GM12878 (cell line): ENCODE results near the gene CFAP58. TPM values are rescaled to one million over a fixed set of nuclear protein-coding genes. Genes with fewer than 3 reads are reported as not detected.

Experiments used
- ATAC-seq: fragments of 200-7000 bp; cut with Tn5 transposase; 3 replicates; pipeline ENCODE4 v1.9.1; 2020; ENCODE audit warnings: mild to moderate bottlenecking, moderate library complexity
- BruUV-seq: library from RNA; stranded (reverse); fragments of 400-500 nt; replicated peaks from 2 replicates; lab custom pipeline; 2021; lab: Mats Ljungman, UMichigan
- CTCF ChIA-PET: fragments of 300-600 bp; sonication (Branson Sonifier 250); formaldehyde crosslinking; extraction: SDS; loops from one replicate; lab custom pipeline; 2021; ENCODE audit warnings: inconsistent platforms; lab: Yijun Ruan, JAX
- POLR2A ChIA-PET: fragments of 350-600 bp; formaldehyde crosslinking; extraction: SDS; loops from one replicate; lab custom pipeline; 2021; ENCODE audit warnings: inconsistent platforms; lab: Charles Lee
- RAD21 ChIA-PET: fragments of 300-600 bp; sonication (Branson Sonifier 250); formaldehyde crosslinking; loops from one replicate; lab custom pipeline; 2023; ENCODE audit warnings: antibody characterized with exemption; ENCODE audit not compliant: unreplicated experiment; lab: Charles Lee
- SMC1A ChIA-PET: fragments of 300-600 bp; sonication (Branson Sonifier 250); formaldehyde crosslinking; loops from one replicate; lab custom pipeline; 2023; ENCODE audit not compliant: unreplicated experiment, uncharacterized antibody; lab: Charles Lee
- DNase-seq: peaks from one replicate; pipeline ENCODE4 v3.0.0-alpha.2; 2011; ENCODE audit warnings: low read depth, low spot score
- FAIRE-seq: peaks from 3 replicates; lab custom pipeline; 2011; peaks lifted over from hg19 to GRCh38; lab: Jason Lieb, UNC
- H2AFZ ChIP-seq: 2 replicates; pipeline ENCODE4 v1.6.0; 2011; ENCODE audit warnings: low read depth, low read length, control low read depth; ENCODE audit not compliant: control insufficient read depth
- H3K27ac ChIP-seq: 2 replicates; pipeline ENCODE4 v1.5.1; 2011; ENCODE audit warnings: control low read depth; ENCODE audit not compliant: control insufficient read depth, insufficient read depth
- H3K27me3 ChIP-seq, 2 experiments: replicated peaks in 1 of 2; 2 replicates each; pipeline versions ENCODE4 v1.6.0 to v1.6.1; 2011; ENCODE audit warnings: low read length in 1 of 2; ENCODE audit not compliant: control insufficient read depth in 2 of 2, insufficient read depth in 2 of 2
- H3K36me3 ChIP-seq, 2 experiments: 2 replicates each; pipeline ENCODE4 v1.5.1; 2011; ENCODE audit warnings: low read length in 1 of 2; ENCODE audit not compliant: control insufficient read depth in 2 of 2, insufficient read depth in 2 of 2
- H3K4me1 ChIP-seq: 2 replicates; pipeline ENCODE4 v1.6.1; 2011; ENCODE audit warnings: mild to moderate bottlenecking, low read length, moderate library complexity, mixed read lengths; ENCODE audit not compliant: control insufficient read depth, insufficient read depth
- H3K4me2 ChIP-seq: 2 replicates; pipeline ENCODE4 v1.6.0; 2011; ENCODE audit warnings: control low read depth; ENCODE audit not compliant: control insufficient read depth, insufficient read depth
- H3K4me3 ChIP-seq: fragments of 200-600 bp; sonication (generic); 2 replicates; pipeline ENCODE4 v1.5.1; 2016
- H3K79me2 ChIP-seq: 2 replicates; pipeline ENCODE4 v1.6.0; 2011; ENCODE audit warnings: low read length; ENCODE audit not compliant: control insufficient read depth, insufficient read depth
- H3K9ac ChIP-seq: 2 replicates; pipeline ENCODE4 v1.8.0; 2011; ENCODE audit warnings: low read length, control low read depth, mixed read lengths; ENCODE audit not compliant: control insufficient read depth, insufficient read depth
- H3K9me3 ChIP-seq: replicated peaks from 3 replicates; pipeline ENCODE4 v1.5.1; 2011; ENCODE audit warnings: mild to moderate bottlenecking, low read length; ENCODE audit not compliant: control insufficient read depth, insufficient read depth
- H4K20me1 ChIP-seq: 2 replicates; pipeline ENCODE4 v1.6.0; 2011; ENCODE audit not compliant: control insufficient read depth, insufficient read depth
- CBX3 ChIP-seq: fragments of 200-600 bp; sonication (generic); IDR thresholded peaks from 2 replicates; pipeline ENCODE4 v1.6.1; 2016; ENCODE audit warnings: low read depth, borderline replicate concordance
- CEBPB ChIP-seq, 2 experiments: fragments of 150-350 bp in 1 of 2; IDR thresholded peaks; 2 replicates each; pipeline ENCODE4 v1.6.1; 2012 to 2014; ENCODE audit warnings: low read depth in 2 of 2, low read length in 2 of 2, borderline replicate concordance in 1 of 2, inconsistent platforms in 1 of 2
- ESRRA ChIP-seq: IDR thresholded peaks from 2 replicates; pipeline ENCODE4 v1.6.1; 2012; ENCODE audit warnings: mild to moderate bottlenecking, low read length, improper control_type of control experiment
- GATAD2B ChIP-seq: fragments of 450-650 bp; conservative IDR thresholded peaks from 2 replicates; pipeline ENCODE4 v1.6.1; 2017; ENCODE audit warnings: low read depth, mild to moderate bottlenecking, moderate library complexity
- HDAC6 ChIP-seq: fragments of 200-600 bp; sonication (generic); IDR thresholded peaks from one replicate; pipeline ENCODE4 v1.8.0; 2017; ENCODE audit warnings: antibody characterized with exemption; ENCODE audit not compliant: unreplicated experiment
- POLR2A ChIP-seq: IDR thresholded peaks from 2 replicates; pipeline ENCODE4 v1.6.1; 2011; ENCODE audit warnings: low read depth, mild to moderate bottlenecking, low read length
- TAF1 ChIP-seq: IDR thresholded peaks from 2 replicates; pipeline ENCODE4 v1.6.1; 2011; ENCODE audit warnings: mild to moderate bottlenecking, low read depth, low read length, borderline replicate concordance
- TCF3 ChIP-seq: IDR thresholded peaks from 2 replicates; pipeline ENCODE4 v1.6.1; 2012; ENCODE audit warnings: low read depth, mild to moderate bottlenecking, low read length, borderline replicate concordance; ENCODE audit not compliant: insufficient read depth
- WGBS: methylation state at CpG from one replicate; pipeline ENCODE4 v1.1.6; 2016; ENCODE audit warnings: low lambda C conversion rate; ENCODE audit not compliant: insufficient replicate concordance, insufficient coverage; ENCODE audit errors: missing lambda C conversion rate; 5-methylcytosine and 5-hydroxymethylcytosine counted together
- in situ Hi-C: fragments of 300-500 bp; cut with MboI; formaldehyde crosslinking; loops from 9 replicates; pipeline ENCODE4 v1.14.3; 2018; ENCODE audit warnings: mixed read lengths
- intact Hi-C: fragments of 100-400 bp; cut with micrococcal nuclease; formaldehyde crosslinking; loops from one replicate; pipeline ENCODE4 v1.14.2; 2022; ENCODE audit not compliant: unreplicated experiment
- polyA plus RNA-seq, 11 experiments: library from polyadenylated mRNA; depleted of rRNA in 4 of 11; unstranded in 6 of 11; stranded (reverse) in 5 of 11; fragments of >200 nt; fragmentation: Nextera tagmentation in 4 of 11; fragmentation: Illumina TruSeq in 1 of 11; extraction: Ambion mirVana in 4 of 11; extraction: Trizol in 1 of 11; gene quantifications; 1 replicate in 1 of 11; 2 replicates in 10 of 11; pipeline versions ENCODE4 v1.2.1 to v1.2.3, GENCODE V29; 2011 to 2016; ENCODE audit warnings: inconsistent platforms in 2 of 11, missing spikeins in 2 of 11, low read depth in 1 of 11
- total RNA-seq, 4 experiments: library from RNA; depleted of rRNA in 3 of 4; stranded (reverse); fragments of >200 nt in 3 of 4; fragmentation: Illumina TruSeq in 1 of 4; extraction: Trizol in 1 of 4; gene quantifications; 2 replicates each; pipeline versions ENCODE4 v1.2.1 to v1.2.3, GENCODE V29; 2013 to 2021
- TF ChIP-seq, protein P1 (sequence below): IDR thresholded peaks from 2 replicates; pipeline ENCODE4 v1.6.1; 2012; ENCODE audit warnings: improper control_type of control experiment, low read depth, low read length; ENCODE audit not compliant: insufficient replicate concordance
- TF ChIP-seq, protein P2 (sequence below): fragments of 450-650 bp; conservative IDR thresholded peaks from 2 replicates; pipeline ENCODE4 v1.6.1; 2017; ENCODE audit warnings: mild to moderate bottlenecking, moderate library complexity

The CFAP58 gene
- total and polyA plus RNA-seq, 10 of the 15 experiments (the other 5 are each of a cell fraction or from before 2014, with no cell fraction given): 0.03 to 0.35 (median 0.21) TPM

DNA sequence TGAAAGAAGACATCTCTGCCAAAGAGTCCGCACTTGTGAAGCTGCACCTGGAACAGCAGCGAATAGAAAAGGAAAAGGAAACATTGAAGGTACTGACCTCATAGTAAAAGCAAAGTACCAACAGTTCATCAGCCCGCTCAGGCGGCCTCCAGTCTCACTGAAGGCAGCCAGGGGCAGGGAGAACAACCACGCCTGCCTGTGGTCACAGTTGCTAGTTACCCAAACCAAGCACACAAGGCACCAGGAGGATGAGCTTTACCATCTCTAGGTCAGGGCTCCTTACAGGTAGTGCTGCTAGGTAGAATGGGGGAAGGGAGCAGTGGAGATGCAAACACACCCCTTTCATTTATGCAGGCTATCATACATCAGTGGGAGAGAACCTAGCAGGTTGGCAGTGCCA is 39.8 kb downstream of the CFAP58 start (continued):
- no peak for TF ChIP-seq CEBPB (IDR thresholded peaks at IDR 0.05; ENCODE audit: borderline replicate concordance in 1 of 2, low read depth in 2 of 2, low read length in 2 of 2)
- TF ChIP-seq TCF3: no peak
- TF ChIP-seq GATAD2B: no peak
- TF ChIP-seq, protein P1, sequence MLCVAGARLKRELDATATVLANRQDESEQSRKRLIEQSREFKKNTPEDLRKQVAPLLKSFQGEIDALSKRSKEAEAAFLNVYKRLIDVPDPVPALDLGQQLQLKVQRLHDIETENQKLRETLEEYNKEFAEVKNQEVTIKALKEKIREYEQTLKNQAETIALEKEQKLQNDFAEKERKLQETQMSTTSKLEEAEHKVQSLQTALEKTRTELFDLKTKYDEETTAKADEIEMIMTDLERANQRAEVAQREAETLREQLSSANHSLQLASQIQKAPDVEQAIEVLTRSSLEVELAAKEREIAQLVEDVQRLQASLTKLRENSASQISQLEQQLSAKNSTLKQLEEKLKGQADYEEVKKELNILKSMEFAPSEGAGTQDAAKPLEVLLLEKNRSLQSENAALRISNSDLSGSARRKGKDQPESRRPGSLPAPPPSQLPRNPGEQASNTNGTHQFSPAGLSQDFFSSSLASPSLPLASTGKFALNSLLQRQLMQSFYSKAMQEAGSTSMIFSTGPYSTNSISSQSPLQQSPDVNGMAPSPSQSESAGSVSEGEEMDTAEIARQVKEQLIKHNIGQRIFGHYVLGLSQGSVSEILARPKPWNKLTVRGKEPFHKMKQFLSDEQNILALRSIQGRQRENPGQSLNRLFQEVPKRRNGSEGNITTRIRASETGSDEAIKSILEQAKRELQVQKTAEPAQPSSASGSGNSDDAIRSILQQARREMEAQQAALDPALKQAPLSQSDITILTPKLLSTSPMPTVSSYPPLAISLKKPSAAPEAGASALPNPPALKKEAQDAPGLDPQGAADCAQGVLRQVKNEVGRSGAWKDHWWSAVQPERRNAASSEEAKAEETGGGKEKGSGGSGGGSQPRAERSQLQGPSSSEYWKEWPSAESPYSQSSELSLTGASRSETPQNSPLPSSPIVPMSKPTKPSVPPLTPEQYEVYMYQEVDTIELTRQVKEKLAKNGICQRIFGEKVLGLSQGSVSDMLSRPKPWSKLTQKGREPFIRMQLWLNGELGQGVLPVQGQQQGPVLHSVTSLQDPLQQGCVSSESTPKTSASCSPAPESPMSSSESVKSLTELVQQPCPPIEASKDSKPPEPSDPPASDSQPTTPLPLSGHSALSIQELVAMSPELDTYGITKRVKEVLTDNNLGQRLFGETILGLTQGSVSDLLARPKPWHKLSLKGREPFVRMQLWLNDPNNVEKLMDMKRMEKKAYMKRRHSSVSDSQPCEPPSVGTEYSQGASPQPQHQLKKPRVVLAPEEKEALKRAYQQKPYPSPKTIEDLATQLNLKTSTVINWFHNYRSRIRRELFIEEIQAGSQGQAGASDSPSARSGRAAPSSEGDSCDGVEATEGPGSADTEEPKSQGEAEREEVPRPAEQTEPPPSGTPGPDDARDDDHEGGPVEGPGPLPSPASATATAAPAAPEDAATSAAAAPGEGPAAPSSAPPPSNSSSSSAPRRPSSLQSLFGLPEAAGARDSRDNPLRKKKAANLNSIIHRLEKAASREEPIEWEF: no peak

DNA sequence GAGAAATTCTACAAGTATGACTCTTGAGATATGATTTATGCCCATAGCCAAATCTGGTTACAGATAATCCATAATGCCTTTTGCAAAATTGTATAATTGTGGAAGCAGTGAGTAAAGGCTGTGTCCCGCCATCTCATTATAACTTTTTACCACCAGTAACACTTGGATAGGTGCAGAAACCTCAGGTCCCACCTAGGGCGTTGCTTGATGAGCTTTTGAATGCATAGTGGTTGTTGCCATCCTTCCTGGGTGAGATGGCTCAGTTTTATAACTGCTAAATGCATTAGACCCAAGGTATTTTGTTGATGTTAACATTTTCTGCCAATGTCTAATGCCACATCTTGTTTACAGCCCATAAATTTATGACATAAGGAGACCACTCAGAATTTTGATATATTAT is 42.9 kb downstream of the CFAP58 start:
- no peaks in the 10 kb centered on the region for H3K4me1 ChIP-seq
- no peak for FAIRE-seq
- WGBS: 35% methylated on average over 2 of the region's 2 CpGs
- no peak overlapping the region for H3K4me2 ChIP-seq
- H3K9me3 ChIP-seq: no peaks in the 10 kb centered on the region
- H3K36me3 ChIP-seq: no peaks in the 10 kb centered on the region
- H4K20me1 ChIP-seq: no peaks in the 10 kb centered on the region
- ChIA-PET SMC1A (no interaction called here), CTCF (no interaction called here), RAD21 (no interaction called here), POLR2A (no interaction called here)
- in situ Hi-C loops: no loop called here
- H2AFZ ChIP-seq: no peak overlapping the region
- intact Hi-C loops: no loop called here
- no peak for ATAC-seq
- no peak for DNase-seq
- H3K79me2 ChIP-seq: no peaks in the 10 kb centered on the region
- BruUV-seq: no TSS peak
- no peaks in the 10 kb centered on the region for H3K27me3 ChIP-seq
- H3K4me3 ChIP-seq: no peak overlapping the region
- TF ChIP-seq CBX3: no peak
- no peak for TF ChIP-seq TAF1
- no peak for TF ChIP-seq ESRRA
- no peak for TF ChIP-seq HDAC6
- TF ChIP-seq, protein P2, sequence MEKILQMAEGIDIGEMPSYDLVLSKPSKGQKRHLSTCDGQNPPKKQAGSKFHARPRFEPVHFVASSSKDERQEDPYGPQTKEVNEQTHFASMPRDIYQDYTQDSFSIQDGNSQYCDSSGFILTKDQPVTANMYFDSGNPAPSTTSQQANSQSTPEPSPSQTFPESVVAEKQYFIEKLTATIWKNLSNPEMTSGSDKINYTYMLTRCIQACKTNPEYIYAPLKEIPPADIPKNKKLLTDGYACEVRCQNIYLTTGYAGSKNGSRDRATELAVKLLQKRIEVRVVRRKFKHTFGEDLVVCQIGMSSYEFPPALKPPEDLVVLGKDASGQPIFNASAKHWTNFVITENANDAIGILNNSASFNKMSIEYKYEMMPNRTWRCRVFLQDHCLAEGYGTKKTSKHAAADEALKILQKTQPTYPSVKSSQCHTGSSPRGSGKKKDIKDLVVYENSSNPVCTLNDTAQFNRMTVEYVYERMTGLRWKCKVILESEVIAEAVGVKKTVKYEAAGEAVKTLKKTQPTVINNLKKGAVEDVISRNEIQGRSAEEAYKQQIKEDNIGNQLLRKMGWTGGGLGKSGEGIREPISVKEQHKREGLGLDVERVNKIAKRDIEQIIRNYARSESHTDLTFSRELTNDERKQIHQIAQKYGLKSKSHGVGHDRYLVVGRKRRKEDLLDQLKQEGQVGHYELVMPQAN: no peak
- TF ChIP-seq POLR2A: no peak
- no peak overlapping the region for H3K27ac ChIP-seq
- H3K9ac ChIP-seq: no peak overlapping the region
